ENCODE results near the gene HDAC4. TPM values are rescaled to one million over a fixed set of nuclear protein-coding genes. Genes with fewer than 3 reads are reported as not detected.

Gene HDAC4
- total RNA-seq, 4 donors from 2014 or later, result 24.8 to 82.9 (median 41.3) TPM

DNA sequence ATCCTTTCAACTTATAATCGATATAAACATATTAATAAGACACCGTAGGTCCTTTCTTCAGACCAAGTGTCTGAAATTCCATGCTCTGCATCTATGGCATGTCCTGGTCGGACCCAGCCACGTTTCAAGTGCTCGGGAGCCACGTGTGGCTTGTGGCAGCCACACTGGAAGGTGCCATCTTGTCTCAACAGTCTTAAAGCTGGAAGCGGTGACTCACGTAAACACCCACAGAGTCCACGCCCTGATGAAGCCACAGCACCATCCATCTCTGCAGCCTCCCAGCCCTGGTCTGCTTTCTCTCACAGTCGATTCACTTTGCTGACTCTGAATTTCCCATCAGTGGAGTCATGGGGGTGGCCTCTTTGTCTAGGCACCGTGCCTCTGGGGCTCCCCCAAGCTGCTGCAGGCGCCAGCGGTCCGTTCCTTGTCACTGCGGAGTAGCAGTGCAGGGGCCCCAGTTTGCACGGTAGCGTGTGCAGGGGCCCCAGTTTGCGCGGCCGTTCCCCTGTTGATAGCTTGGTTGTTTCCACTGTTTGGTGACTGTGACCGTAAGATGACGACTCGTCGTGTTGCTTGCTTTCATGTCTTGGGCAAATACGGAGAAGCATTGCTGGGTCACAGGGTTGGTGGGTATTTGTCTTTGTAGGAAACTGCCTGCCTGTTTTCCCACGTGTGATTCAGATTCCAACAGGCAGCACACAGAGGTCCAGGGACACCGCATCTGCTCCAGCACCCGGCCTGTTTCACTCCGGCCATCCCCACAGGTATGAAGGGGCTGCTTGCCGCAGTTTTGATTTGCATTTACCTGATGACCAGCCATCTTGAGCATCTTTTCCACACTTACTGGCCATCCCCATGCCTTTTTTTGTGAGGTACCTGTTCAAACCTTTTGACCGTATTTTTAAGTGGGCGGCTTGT, 240.3 kb downstream of the HDAC4 start:
- TF ChIP-seq, protein P1, sequence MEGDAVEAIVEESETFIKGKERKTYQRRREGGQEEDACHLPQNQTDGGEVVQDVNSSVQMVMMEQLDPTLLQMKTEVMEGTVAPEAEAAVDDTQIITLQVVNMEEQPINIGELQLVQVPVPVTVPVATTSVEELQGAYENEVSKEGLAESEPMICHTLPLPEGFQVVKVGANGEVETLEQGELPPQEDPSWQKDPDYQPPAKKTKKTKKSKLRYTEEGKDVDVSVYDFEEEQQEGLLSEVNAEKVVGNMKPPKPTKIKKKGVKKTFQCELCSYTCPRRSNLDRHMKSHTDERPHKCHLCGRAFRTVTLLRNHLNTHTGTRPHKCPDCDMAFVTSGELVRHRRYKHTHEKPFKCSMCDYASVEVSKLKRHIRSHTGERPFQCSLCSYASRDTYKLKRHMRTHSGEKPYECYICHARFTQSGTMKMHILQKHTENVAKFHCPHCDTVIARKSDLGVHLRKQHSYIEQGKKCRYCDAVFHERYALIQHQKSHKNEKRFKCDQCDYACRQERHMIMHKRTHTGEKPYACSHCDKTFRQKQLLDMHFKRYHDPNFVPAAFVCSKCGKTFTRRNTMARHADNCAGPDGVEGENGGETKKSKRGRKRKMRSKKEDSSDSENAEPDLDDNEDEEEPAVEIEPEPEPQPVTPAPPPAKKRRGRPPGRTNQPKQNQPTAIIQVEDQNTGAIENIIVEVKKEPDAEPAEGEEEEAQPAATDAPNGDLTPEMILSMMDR (IDR thresholded peaks at IDR 0.05; ENCODE audit: low read depth), result no peak

DNA sequence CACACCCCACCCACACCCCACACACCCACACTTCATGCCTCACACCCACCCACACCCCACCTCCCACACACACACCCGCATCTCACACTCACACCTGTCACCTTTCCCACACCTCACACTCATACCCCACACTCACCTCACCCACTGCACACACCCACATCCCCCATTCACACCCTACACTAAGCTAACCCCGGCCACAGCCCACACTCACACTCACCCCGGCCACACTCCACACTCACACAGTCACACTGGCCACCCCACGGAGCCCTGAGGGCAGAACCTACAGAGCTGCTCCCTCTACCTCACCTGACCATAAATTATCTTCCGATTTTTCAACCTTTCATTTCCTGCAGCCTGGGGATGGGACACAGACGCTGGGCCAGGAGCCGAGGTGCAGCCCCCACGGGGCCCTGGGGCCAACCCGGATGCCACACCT, 241.3 kb downstream of the HDAC4 start:
- TF ChIP-seq, protein P1 (IDR thresholded peaks at IDR 0.05; ENCODE audit: low read depth), result no peak

DNA sequence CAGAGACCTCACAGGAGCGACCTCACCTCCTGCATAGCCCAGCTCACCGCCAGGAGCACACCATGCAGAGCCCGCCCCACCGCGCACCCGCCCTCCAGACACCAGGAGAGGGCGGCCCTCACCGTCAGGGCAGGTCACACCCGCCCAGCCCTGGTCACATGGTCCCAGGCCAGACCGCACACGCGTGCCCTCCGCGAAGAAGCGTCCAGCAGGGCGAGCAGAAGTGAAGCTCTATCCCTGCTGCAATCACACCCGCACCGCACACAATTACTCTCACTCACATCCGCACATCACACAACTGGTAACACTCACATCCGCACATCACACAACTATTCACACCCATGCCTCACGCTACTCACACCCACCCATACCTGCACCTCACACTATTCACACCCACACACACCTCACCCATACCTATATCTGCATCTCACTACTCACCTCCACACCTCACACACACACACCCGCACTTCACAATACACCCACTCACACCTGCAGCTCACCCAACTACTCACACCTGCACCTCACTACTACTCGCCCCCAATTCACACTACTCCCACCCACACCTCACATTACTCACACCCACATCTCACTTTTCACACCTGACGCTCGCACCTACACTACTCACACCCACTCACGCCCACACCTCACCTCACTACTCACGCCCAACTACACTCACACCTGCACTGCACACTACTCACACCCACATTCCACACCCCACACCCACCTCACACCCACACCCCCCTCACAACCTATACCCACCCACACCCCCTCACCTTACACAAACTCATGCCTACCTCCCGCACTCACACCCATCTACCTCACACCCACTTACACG, 242.0 kb downstream of the HDAC4 start:
- TF ChIP-seq, protein P1 (IDR thresholded peaks at IDR 0.05; ENCODE audit: low read depth), result no peak

DNA sequence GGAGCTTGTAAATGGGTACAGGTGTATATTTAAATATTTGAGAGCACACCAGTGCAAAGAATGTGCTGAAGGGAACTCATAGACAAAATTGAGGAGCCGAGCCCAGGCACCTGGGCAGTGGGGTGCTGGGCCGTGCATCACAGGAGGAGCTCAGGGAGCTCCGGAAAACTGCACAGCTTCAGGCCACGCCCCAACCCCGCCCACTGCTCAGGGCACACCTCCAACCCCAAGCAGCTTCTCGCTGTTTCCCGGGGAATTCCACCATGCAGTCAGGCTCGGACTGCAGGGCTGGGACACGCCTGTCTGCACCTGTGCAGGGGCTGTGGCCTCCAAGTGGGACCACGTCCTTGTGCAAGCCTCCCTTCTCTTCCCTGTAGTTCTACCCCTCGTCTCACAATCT, 243.0 kb downstream of the HDAC4 start:
- TF ChIP-seq, protein P1 (IDR thresholded peaks at IDR 0.05; ENCODE audit: low read depth), result no peak

DNA sequence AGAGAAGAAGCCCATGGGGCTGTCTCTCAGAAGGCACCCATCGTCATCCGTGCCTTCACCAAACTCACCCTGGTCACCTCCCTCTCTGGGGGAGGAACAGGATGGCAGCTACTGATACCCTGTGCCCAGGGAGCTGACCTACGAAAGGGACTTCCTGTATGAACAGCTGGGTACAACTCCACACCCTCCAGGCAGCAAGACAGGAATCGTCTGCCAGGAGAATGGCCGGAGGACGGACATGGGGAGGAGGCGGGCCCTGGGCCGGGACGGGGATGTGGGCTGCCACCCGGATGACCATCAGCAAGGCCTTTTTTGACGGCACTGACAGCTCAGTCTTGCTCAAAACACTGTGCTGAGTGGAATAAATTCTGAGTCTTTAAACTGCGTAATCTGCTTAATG, 243.6 kb downstream of the HDAC4 start:
- TF ChIP-seq, protein P1 (IDR thresholded peaks at IDR 0.05; ENCODE audit: low read depth), result no peak

DNA sequence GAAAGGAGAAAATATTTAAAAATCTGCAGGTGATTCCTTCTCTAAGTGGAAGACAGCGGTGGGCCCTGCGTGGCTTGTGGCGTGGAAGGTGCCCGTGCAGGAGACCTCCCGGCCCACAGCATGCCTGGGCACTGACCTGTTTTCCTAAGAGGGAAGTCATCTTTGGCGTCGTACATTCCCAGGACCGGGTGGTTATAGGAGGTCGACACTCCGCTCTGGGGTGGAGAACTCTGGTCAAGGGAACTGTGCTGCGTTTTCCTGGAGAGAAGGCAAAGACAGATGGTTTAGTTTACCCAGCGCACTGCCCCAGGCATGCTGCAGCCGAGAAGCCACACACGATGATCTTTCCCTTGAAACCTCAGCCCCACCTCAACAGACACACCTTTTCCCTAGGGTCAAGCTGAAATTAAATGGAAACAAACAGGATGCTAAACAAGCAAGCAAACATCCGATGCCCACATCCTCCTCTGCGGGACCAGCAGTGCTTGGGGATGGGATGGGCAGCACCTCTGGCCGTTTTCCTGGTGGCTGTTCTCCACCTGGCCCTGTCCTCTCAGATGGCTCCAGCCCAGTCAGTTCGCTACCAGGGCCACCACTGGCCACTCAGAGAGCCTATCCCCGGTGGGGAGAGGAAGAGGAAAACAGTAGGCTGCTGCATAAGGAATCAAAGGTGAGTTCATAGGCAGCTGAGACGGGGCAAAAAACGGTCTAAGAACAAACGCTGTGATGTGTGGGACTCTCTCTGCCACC, 244.1 kb downstream of the HDAC4 start:
- TF ChIP-seq, protein P1 (IDR thresholded peaks at IDR 0.05; ENCODE audit: low read depth), result no peak

Measured in subcutaneous adipose tissue (tissue), 4 donors.